Sigmoid colon (tissue), 7 donors: ENCODE data around the gene RPTOR. TPM values are rescaled to one million over a fixed set of nuclear protein-coding genes. Genes with fewer than 3 reads are reported as not detected.

Experiments used
- DNase-seq: peaks from one replicate; pipeline ENCODE4 v3.0.0-alpha.2; 2019
- H3K27ac ChIP-seq, 4 donors: fragments of 200-600 bp; sonication (generic); one replicate each; pipeline ENCODE4 v1.5.1; 2016 to 2019; ENCODE audit warnings: mild to moderate bottlenecking in 1 of 4
- H3K27me3 ChIP-seq, 3 donors: fragments of 200-600 bp; sonication (generic); one replicate each; pipeline ENCODE4 v1.5.1; 2019; ENCODE audit warnings: mild to moderate bottlenecking in 1 of 3
- H3K36me3 ChIP-seq, 4 donors: fragments of 200-600 bp; sonication (generic); one replicate each; pipeline ENCODE4 v1.5.1; 2016 to 2019
- H3K4me1 ChIP-seq, 4 donors: fragments of 200-600 bp; sonication (generic); one replicate each; pipeline ENCODE4 v1.5.1; 2017 to 2019
- H3K4me3 ChIP-seq, 4 donors: fragments of 200-600 bp; sonication (generic); one replicate each; pipeline ENCODE4 v1.5.1; 2017 to 2019; ENCODE audit warnings: mild to moderate bottlenecking in 2 of 4, moderate library complexity in 1 of 4
- H3K9me3 ChIP-seq, 4 donors: fragments of 200-600 bp in 3 of 4; sonication (generic) in 3 of 4; one replicate each; pipeline versions ENCODE4 v1.5.1 to v1.6.1; 2013 to 2019
- CTCF ChIP-seq, 4 experiments: fragments of 450-650 bp in 3 of 4; fragments of 200-600 bp in 1 of 4; IDR thresholded peaks; one replicate each; pipeline ENCODE4 v1.5.1; 2016 to 2019; ENCODE audit warnings: antibody characterized with exemption in 4 of 4, mild to moderate bottlenecking in 3 of 4, moderate library complexity in 2 of 4
- EP300 ChIP-seq, 4 donors: sonication (generic); formaldehyde crosslinking; IDR thresholded peaks; one replicate each; pipeline ENCODE4 v1.6.1; 2017; ENCODE audit warnings: antibody characterized with exemption in 4 of 4
- POLR2A ChIP-seq, 2 donors: fragments of 450-650 bp; IDR thresholded peaks; one replicate each; pipeline ENCODE4 v1.6.1; 2016; ENCODE audit warnings: antibody characterized with exemption in 2 of 2, mild to moderate bottlenecking in 2 of 2, moderate library complexity in 2 of 2
- POLR2AphosphoS5 ChIP-seq, 4 donors: sonication (generic); formaldehyde crosslinking; IDR thresholded peaks; one replicate each; pipeline ENCODE4 v1.6.1; 2017; ENCODE audit warnings: antibody characterized with exemption in 4 of 4
- WGBS, 2 donors: extraction: QIAGEN DNeasy Blood & Tissue Kit; methylation state at CpG; one replicate each; pipeline ENCODE4 v1.1.7; 2013; 5-methylcytosine and 5-hydroxymethylcytosine counted together
- intact Hi-C: fragments of 100-400 bp; cut with DNase I; formaldehyde crosslinking; loops from one replicate; pipeline ENCODE4 v1.15.1; 2023
- polyA plus RNA-seq, 3 donors: library from polyadenylated mRNA; stranded (reverse); fragments of 200-250 nt; gene quantifications; one replicate each; pipeline ENCODE4 v1.2.3, GENCODE V29; 2013
- total RNA-seq, 4 donors: library from RNA; depleted of rRNA; stranded (reverse); fragments of >200 nt; gene quantifications; one replicate each; pipeline ENCODE4 v1.1.0, GENCODE V29; 2016
- donor health status: healthy with polysubstance abuse.
- donor health status: Bipolar disorder and iron deficiency.
- donor health status: healthy.

The RPTOR gene
- total and polyA plus RNA-seq, 7 donors, result 3.7 to 68.7 (median 22.9) TPM

GRCh38 chr17:80892900-80893603 is 348.4 kb downstream of the RPTOR start:
- peak overlapping the region in 3 of 4 donors; percentile 75 to 83 (median 82) for H3K27ac ChIP-seq
- no peak overlapping the region for H3K4me3 ChIP-seq
- TF ChIP-seq EP300 (IDR thresholded peaks at IDR 0.05), result no peak
- TF ChIP-seq CTCF (IDR thresholded peaks at IDR 0.05), result no peak
- no peak for TF ChIP-seq POLR2A (IDR thresholded peaks at IDR 0.05)
- TF ChIP-seq POLR2AphosphoS5 (IDR thresholded peaks at IDR 0.05), result peak in 1 of 4 donors; percentile 30
- no peaks in the 10 kb centered on the region for H3K27me3 ChIP-seq
- 91 to 94% methylated on average over 31 of the region's 31 CpGs for WGBS, 2 donors
- DNase-seq, result no peak
- H3K4me1 ChIP-seq, result peaks cover 0 to 33% (median 29%) of the 10 kb centered on the region in 4 donors
- intact Hi-C loops, result no loop called here
- H3K36me3 ChIP-seq, result peaks cover 0 to 41% (median 7%) of the 10 kb centered on the region in 4 donors
- no peaks in the 10 kb centered on the region for H3K9me3 ChIP-seq

GRCh38 chr17:80893604-80894438 is 349.2 kb downstream of the RPTOR start:
- no peak for TF ChIP-seq CTCF (IDR thresholded peaks at IDR 0.05)
- no peak for TF ChIP-seq EP300 (IDR thresholded peaks at IDR 0.05)
- TF ChIP-seq POLR2AphosphoS5 (IDR thresholded peaks at IDR 0.05), result no peak
- no peak for TF ChIP-seq POLR2A (IDR thresholded peaks at IDR 0.05)
- H3K27ac ChIP-seq, result peak overlapping the region in 3 of 4 donors; percentile 75 to 83 (median 82)
- H3K27me3 ChIP-seq, result no peaks in the 10 kb centered on the region
- no peak overlapping the region for H3K4me3 ChIP-seq
- intact Hi-C loops, result no loop called here
- H3K36me3 ChIP-seq, result peaks cover 0 to 36% (median 7%) of the 10 kb centered on the region in 4 donors
- peaks cover 0 to 33% (median 29%) of the 10 kb centered on the region in 4 donors for H3K4me1 ChIP-seq
- no peak for DNase-seq
- H3K9me3 ChIP-seq, result no peaks in the 10 kb centered on the region
- WGBS, 2 donors, result 93 to 96% methylated on average over 34 of the region's 34 CpGs

- no peak for DNase-seq
- H3K9me3 ChIP-seq, result no peaks in the 10 kb centered on the region
- no peaks in the 10 kb centered on the region for H3K27me3 ChIP-seq
- no peak overlapping the region for H3K27ac ChIP-seq
- TF ChIP-seq POLR2A (IDR thresholded peaks at IDR 0.05), result no peak
- TF ChIP-seq CTCF (IDR thresholded peaks at IDR 0.05), result no peak
- no peak for TF ChIP-seq EP300 (IDR thresholded peaks at IDR 0.05)
- TF ChIP-seq POLR2AphosphoS5 (IDR thresholded peaks at IDR 0.05), result no peak
- H3K36me3 ChIP-seq, result peaks cover 0 to 33% (median 7%) of the 10 kb centered on the region in 4 donors
- 80 to 90% methylated on average over 4 of the region's 4 CpGs for WGBS, 2 donors
- intact Hi-C loops, result no loop called here
- no peak overlapping the region for H3K4me3 ChIP-seq
- H3K4me1 ChIP-seq, result peaks cover 0 to 33% (median 29%) of the 10 kb centered on the region in 4 donors
These were observed 349.7 kb downstream of the RPTOR start for GRCh38 chr17:80894439-80894721.

- H3K27me3 ChIP-seq, result no peaks in the 10 kb centered on the region
- H3K4me3 ChIP-seq, result no peak overlapping the region
- intact Hi-C loops, result no loop called here
- DNase-seq, result no peak
- TF ChIP-seq CTCF (IDR thresholded peaks at IDR 0.05), result no peak
- no peak for TF ChIP-seq EP300 (IDR thresholded peaks at IDR 0.05)
- TF ChIP-seq POLR2A (IDR thresholded peaks at IDR 0.05), result no peak
- no peak for TF ChIP-seq POLR2AphosphoS5 (IDR thresholded peaks at IDR 0.05)
- 93 to 97% methylated on average over 16 of the region's 16 CpGs for WGBS, 2 donors
- H3K36me3 ChIP-seq, result peaks cover 0 to 35% (median 7%) of the 10 kb centered on the region in 4 donors
- H3K9me3 ChIP-seq, result no peaks in the 10 kb centered on the region
- H3K27ac ChIP-seq, result no peak overlapping the region
- H3K4me1 ChIP-seq, result peaks cover 0 to 33% (median 29%) of the 10 kb centered on the region in 4 donors
These were observed 350.1 kb downstream of the RPTOR start for GRCh38 chr17:80894726-80895125.
